HL-60/S4 (cell line): Measurements from ENCODE around the gene DNAH8.

ENCODE experiments used
- in situ Hi-C: fragments of 300-500 bp; cut with MboI; formaldehyde crosslinking; loops from 2 replicates; pipeline ENCODE4 v1.14.3; 2022; ENCODE audit warnings: low sequenced_read_pairs

The DNAH8 gene

GRCh38 chr6:39004801-39005200 lies 289.7 kb downstream of the DNAH8 start:
- in situ Hi-C loops: no loop called here

GRCh38 chr6:39005774-39006173 lies 290.7 kb downstream of the DNAH8 start:
- in situ Hi-C loops: no loop called here

GRCh38 chr6:39007575-39007974 lies 292.5 kb downstream of the DNAH8 start:
- in situ Hi-C loops: no loop called here

GRCh38 chr6:39008737-39009136 lies 293.6 kb downstream of the DNAH8 start:
- in situ Hi-C loops: no loop called here

GRCh38 chr6:39009476-39009875 lies 294.4 kb downstream of the DNAH8 start:
- in situ Hi-C loops: no loop called here

GRCh38 chr6:39016839-39017546 lies 301.9 kb downstream of the DNAH8 start:
- in situ Hi-C loops: no loop called here

- in situ Hi-C loops: no loop called here
Measured at GRCh38 chr6:39017547-39017880, 302.4 kb downstream of the DNAH8 start.

GRCh38 chr6:39018103-39018502 lies 303.0 kb downstream of the DNAH8 start:
- in situ Hi-C loops: no loop called here

GRCh38 chr6:39020136-39020535 lies 305.0 kb downstream of the DNAH8 start:
- in situ Hi-C loops: no loop called here

- in situ Hi-C loops: no loop called here
Measured at GRCh38 chr6:39021041-39021440, 305.9 kb downstream of the DNAH8 start.

GRCh38 chr6:39021779-39022178 lies 306.7 kb downstream of the DNAH8 start:
- in situ Hi-C loops: no loop called here

GRCh38 chr6:39026175-39026574 lies 311.1 kb downstream of the DNAH8 start:
- in situ Hi-C loops: no loop called here

GRCh38 chr6:39029156-39030011 lies 314.3 kb downstream of the DNAH8 start:
- in situ Hi-C loops: no loop called here

- in situ Hi-C loops: no loop called here
Measured at GRCh38 chr6:39035681-39036080, 320.6 kb downstream of the DNAH8 start.

GRCh38 chr6:39037082-39037508 lies 322.0 kb downstream of the DNAH8 start:
- in situ Hi-C loops: no loop called here

- in situ Hi-C loops: no loop called here
Measured at GRCh38 chr6:39037707-39038106, 322.6 kb downstream of the DNAH8 start.

- in situ Hi-C loops: no loop called here
Measured at GRCh38 chr6:39040080-39040673, 325.1 kb downstream of the DNAH8 start.

GRCh38 chr6:39041072-39041471 lies 326.0 kb downstream of the DNAH8 start:
- in situ Hi-C loops: no loop called here

- in situ Hi-C loops: no loop called here
Measured at GRCh38 chr6:39043776-39044175, 328.7 kb downstream of the DNAH8 start.

GRCh38 chr6:39044181-39044580 lies 329.1 kb downstream of the DNAH8 start:
- in situ Hi-C loops: no loop called here

GRCh38 chr6:39047434-39048327 lies 332.6 kb downstream of the DNAH8 start:
- in situ Hi-C loops: no loop called here
